GM12873 (cell line): Measurements from ENCODE around the gene MYRF.

Experiments
- TF ChIP-seq, protein P1 (sequence below): IDR thresholded peaks from 2 replicates; pipeline ENCODE4 v1.5.1; 2012; ENCODE audit warnings: low read depth, mild to moderate bottlenecking, moderate library complexity, low read length, control low read depth; ENCODE audit not compliant: insufficient read depth; ENCODE audit errors: missing control alignments

The MYRF gene

DNA sequence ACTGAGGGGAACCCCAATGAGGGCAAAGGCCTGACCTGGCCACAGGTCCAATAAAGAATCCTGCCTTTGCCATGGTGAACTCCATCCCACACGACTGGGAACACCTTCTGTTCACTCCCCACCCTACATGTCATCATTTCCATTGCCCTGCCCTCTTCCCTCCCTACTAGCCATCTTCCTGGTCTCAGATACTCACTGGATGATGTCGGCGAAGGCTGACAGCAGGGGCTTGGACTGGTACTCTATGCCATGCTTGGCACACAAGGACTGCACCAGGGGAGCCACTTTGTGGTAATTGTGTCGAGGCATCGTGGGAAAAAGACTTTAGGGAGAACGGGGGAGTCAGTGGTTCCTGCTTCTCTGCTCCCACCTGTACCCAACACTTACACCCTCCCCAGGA is 50.2 kb downstream of the MYRF start:
- TF ChIP-seq, protein P1, sequence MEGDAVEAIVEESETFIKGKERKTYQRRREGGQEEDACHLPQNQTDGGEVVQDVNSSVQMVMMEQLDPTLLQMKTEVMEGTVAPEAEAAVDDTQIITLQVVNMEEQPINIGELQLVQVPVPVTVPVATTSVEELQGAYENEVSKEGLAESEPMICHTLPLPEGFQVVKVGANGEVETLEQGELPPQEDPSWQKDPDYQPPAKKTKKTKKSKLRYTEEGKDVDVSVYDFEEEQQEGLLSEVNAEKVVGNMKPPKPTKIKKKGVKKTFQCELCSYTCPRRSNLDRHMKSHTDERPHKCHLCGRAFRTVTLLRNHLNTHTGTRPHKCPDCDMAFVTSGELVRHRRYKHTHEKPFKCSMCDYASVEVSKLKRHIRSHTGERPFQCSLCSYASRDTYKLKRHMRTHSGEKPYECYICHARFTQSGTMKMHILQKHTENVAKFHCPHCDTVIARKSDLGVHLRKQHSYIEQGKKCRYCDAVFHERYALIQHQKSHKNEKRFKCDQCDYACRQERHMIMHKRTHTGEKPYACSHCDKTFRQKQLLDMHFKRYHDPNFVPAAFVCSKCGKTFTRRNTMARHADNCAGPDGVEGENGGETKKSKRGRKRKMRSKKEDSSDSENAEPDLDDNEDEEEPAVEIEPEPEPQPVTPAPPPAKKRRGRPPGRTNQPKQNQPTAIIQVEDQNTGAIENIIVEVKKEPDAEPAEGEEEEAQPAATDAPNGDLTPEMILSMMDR: no peak

DNA sequence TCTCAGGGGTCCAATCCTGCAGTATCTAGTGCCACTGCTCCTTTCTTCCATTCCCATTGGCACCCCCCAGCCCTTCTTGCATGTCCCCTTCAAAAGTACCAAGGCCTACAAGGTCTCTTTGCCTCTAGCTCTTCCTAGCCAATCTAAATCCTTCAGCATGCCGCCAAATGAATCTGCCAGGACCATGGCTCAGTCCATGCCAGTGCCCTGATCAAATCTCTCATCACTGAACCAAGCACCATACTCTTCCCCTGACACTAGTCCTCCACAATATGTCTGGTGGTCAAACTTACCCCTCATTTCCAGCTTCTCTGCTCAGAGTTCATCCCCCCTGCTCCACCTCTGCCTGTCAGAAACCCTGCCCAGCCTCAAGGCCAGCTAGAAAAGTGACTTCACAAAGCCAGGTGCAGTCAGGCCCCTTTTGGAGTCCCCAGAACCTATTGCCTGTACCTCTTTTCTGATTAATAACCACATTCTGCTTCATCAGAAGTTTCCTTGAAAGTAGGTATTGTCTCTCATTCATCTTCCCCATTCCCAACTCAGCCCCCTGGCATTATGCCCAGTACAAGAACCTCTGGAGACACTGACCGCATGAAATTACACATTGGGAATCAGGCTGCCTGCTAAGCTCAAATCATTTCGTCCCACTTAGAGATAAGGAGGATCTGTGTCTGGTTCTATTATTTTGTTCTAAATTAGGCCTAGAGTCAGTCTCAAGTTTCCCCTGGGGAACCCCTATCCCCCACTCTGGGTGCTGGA is 51.6 kb downstream of the MYRF start:
- TF ChIP-seq, protein P1: no peak

DNA sequence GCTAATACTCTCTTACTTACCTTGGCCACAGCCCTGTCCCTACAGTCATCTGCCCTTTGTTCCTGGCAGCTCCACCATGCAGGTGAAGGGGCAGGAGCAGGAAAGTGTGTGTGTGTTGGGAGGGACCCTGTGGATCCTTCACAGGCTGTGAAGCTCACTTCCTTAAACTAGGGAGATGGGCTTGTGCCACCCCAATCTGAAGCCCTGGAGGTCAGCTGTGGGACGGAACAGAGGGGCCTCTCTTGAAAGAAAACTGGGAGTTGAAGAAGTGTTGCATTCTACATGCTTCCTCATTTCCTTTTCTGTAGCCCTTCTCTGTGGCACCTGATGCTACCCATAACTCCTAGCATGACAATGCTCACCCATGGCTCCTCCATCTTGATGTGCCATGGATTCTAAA is 52.7 kb downstream of the MYRF start:
- TF ChIP-seq, protein P1: no peak

DNA sequence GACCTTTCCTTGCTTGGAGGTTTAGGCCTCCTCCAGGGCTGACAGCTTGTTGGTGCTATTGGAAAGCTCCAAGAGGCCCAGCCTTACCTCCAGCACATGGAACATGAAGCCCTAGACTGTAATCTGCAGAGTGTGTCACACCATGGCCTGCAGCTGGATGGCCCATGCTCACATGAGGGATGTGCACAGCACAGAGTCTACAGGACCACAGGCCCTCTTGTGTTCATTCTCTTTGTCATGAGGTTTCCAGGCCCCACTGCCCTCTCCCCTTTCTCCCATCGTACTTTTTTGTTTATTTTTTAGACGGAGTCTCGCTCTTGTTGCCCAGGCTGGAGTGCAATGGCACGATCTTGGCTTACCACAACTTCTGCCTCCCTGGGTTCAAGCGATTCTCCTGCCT is 54.3 kb downstream of the MYRF start:
- TF ChIP-seq, protein P1: no peak

DNA sequence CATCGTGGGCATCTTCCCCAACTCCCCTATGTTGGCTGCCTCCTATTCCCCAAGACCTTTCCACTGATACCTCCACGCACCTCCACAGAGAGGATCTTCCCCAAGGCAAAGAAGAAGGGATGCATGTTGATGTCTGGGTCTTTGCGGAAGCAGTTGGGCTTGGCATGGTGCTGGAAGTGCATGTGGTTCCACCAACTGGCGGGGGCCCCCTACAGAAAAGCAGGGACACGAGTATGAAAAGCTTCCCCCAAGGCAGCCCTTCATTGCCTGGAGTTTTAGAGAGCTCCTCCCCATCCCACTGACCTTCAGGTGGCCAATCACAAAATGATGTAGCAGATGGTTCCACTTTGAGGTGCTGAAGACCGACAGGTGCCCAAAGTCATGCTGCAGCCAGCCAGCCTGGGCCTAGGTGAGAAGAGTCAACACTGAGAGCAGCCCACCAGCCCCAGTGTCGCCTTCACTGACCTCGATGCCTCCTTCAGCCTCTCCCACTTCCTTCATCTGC is 58.3 kb downstream of the MYRF start:
- TF ChIP-seq, protein P1: no peak

DNA sequence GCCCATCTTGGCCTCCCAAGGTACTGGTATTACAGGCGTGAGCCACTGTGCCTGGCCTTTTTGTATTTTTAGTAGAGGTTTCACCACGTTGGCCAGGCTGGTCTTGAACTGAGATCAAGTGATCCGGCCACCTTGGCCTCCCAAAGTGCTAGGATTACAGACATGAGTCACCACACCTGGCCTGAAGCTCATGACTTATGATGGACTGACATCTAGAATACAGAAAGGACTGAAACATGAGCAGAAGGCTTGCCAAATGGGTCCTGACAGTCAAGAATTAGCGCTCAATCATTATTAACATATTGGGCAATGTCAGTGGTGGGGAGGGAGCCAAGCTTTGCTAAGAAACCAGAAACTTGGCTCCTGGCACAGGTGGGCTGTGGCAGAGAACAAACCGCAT is 59.4 kb downstream of the MYRF start:
- TF ChIP-seq, protein P1: no peak

DNA sequence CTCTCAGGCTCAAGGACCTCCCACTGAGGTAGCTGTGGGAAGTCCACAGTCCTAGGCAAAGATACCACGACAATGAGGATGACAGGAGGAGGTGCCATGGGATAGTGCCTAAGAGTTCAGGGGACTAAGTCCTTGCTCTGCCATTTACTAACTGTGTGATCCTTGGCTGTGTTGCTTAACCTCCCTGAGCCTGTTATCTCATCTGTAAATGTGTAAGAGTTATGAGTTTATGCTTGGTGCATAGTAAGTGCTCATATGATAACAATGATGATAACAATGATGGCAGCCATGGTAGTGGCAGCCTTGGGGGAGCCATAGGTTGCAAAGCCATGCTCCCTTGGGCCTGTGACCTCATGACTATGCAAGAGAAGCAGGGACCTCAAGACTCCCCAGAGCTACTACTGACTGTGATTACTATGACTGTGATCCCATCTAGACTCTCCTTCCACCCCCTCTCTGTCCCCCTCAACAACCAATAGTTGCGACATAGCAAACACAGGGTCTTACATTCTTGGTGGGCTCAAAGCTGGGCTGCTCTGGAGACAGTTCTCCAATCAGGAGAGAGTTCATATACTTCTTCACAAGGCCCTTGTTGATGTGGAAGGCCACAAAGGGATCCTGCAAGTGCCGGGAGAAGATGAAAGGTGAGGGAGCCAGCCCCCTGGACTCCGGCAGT is 60.4 kb downstream of the MYRF start:
- TF ChIP-seq, protein P1: no peak
